Neural cell (in vitro differentiated cells): ENCODE measurements around the gene CABLES1.

ENCODE experiments used
- CTCF ChIP-seq: fragments of 450-650 bp; IDR thresholded peaks from 2 replicates; pipeline ENCODE4 v1.5.1; 2014; ENCODE audit warnings: antibody characterized with exemption, mild to moderate bottlenecking, moderate library complexity; ENCODE audit not compliant: poor library complexity, severe bottlenecking
- EP300 ChIP-seq: fragments of 450-650 bp; conservative IDR thresholded peaks from 2 replicates; pipeline ENCODE4 v1.6.1; 2014; ENCODE audit warnings: antibody characterized with exemption, mild to moderate bottlenecking, moderate library complexity; ENCODE audit not compliant: poor library complexity, severe bottlenecking
- EZH2 ChIP-seq: fragments of 200-600, 300-800 bp; shearing (Covaris generic), sonication (generic); IDR thresholded peaks from 2 replicates; pipeline ENCODE4 v1.6.1; 2014; ENCODE audit warnings: antibody characterized with exemption, low read length, borderline replicate concordance, mild to moderate bottlenecking; ENCODE audit not compliant: insufficient read depth, poor library complexity, severe bottlenecking
- POLR2AphosphoS5 ChIP-seq: IDR thresholded peaks from 2 replicates; pipeline ENCODE4 v1.6.1; 2012
- RAD21 ChIP-seq: fragments of 450-650 bp; conservative IDR thresholded peaks from 2 replicates; pipeline ENCODE4 v1.6.1; 2014; ENCODE audit warnings: antibody characterized with exemption, mild to moderate bottlenecking, moderate library complexity
- REST ChIP-seq: IDR thresholded peaks from 2 replicates; pipeline ENCODE4 v1.6.1; 2012; ENCODE audit warnings: borderline replicate concordance
- SMC3 ChIP-seq: fragments of 450-650 bp; conservative IDR thresholded peaks from 2 replicates; pipeline ENCODE4 v1.6.1; 2014; ENCODE audit warnings: antibody characterized with exemption, mild to moderate bottlenecking, moderate library complexity; ENCODE audit not compliant: poor library complexity
- TAF1 ChIP-seq: IDR thresholded peaks from 2 replicates; pipeline ENCODE4 v1.6.1; 2012; ENCODE audit warnings: low read depth

GRCh38 chr18:23235336-23235735 lies 100.1 kb downstream of the CABLES1 start:
- no peak for TF ChIP-seq CTCF
- no peak for TF ChIP-seq RAD21
- no peak for TF ChIP-seq EZH2
- no peak for TF ChIP-seq POLR2AphosphoS5
- TF ChIP-seq EP300, result no peak
- no peak for TF ChIP-seq REST
- no peak for TF ChIP-seq TAF1
- no peak for TF ChIP-seq SMC3
